Measurements from ENCODE around the gene ITGA4.
A peak's percentile ranks its signal among the peaks of the same experiment; 100 is the strongest.

Gene ITGA4

GRCh38 chr2:181458871-181459270, 1.7 kb downstream of the ITGA4 start:
- no peak for DNase-seq (ENCODE audit: low spot score)

GRCh38 chr2:181459621-181460021, 2.4 kb downstream of the ITGA4 start:
- DNase-seq (ENCODE audit: low spot score): no peak

- DNase-seq (ENCODE audit: low spot score): no peak
These were observed 4.1 kb downstream of the ITGA4 start for GRCh38 chr2:181461056-181461997.

GRCh38 chr2:181462033-181462432, 4.8 kb downstream of the ITGA4 start:
- no peak for DNase-seq (ENCODE audit: low spot score)

GRCh38 chr2:181463588-181463987, 6.4 kb downstream of the ITGA4 start:
- no peak for DNase-seq (ENCODE audit: low spot score)

- DNase-seq (ENCODE audit: low spot score): no peak
These were observed 7.8 kb downstream of the ITGA4 start for GRCh38 chr2:181464966-181465365.

- no peak for DNase-seq (ENCODE audit: low spot score)
These were observed 8.6 kb downstream of the ITGA4 start for GRCh38 chr2:181465676-181466375.

- DNase-seq (ENCODE audit: low spot score): peak; percentile 21
These were observed 9.7 kb downstream of the ITGA4 start for GRCh38 chr2:181466661-181467576.

GRCh38 chr2:181467966-181468707, 11.0 kb downstream of the ITGA4 start:
- DNase-seq (ENCODE audit: low spot score): no peak

GRCh38 chr2:181468811-181469210, 11.6 kb downstream of the ITGA4 start:
- no peak for DNase-seq (ENCODE audit: low spot score)

- no peak for DNase-seq (ENCODE audit: low spot score)
These were observed 14.0 kb downstream of the ITGA4 start for GRCh38 chr2:181471226-181471625.

GRCh38 chr2:181471783-181472182, 14.6 kb downstream of the ITGA4 start:
- DNase-seq (ENCODE audit: low spot score): peak; percentile 27

- DNase-seq (ENCODE audit: low spot score): no peak
These were observed 15.8 kb downstream of the ITGA4 start for GRCh38 chr2:181472990-181473389.

GRCh38 chr2:181474222-181474881, 17.2 kb downstream of the ITGA4 start:
- peak; percentile 3 for DNase-seq (ENCODE audit: low spot score)

GRCh38 chr2:181483211-181483610, 26.0 kb downstream of the ITGA4 start:
- no peak for DNase-seq (ENCODE audit: low spot score)

- DNase-seq (ENCODE audit: low spot score): no peak
These were observed 26.7 kb downstream of the ITGA4 start for GRCh38 chr2:181483876-181484275.

- no peak for DNase-seq (ENCODE audit: low spot score)
These were observed 27.9 kb downstream of the ITGA4 start for GRCh38 chr2:181484851-181485637.

GRCh38 chr2:181485638-181485946, 28.4 kb downstream of the ITGA4 start:
- no peak for DNase-seq (ENCODE audit: low spot score)

GRCh38 chr2:181499231-181499630, 42.0 kb downstream of the ITGA4 start:
- no peak for DNase-seq (ENCODE audit: low spot score)

- no peak for DNase-seq (ENCODE audit: low spot score)
These were observed 43.0 kb downstream of the ITGA4 start for GRCh38 chr2:181500201-181500600.

Data from SW480 (cell line).